22Rv1 (cell line): ENCODE data around the gene DOCK8.
A peak's percentile ranks its signal among the peaks of the same experiment; 100 is the strongest.

Experiments
- H3K27ac ChIP-seq: fragments of 450-650 bp; 2 replicates; pipeline ENCODE4 v1.5.1; 2017
- CTCF ChIP-seq: fragments of 450-650 bp; IDR thresholded peaks from 2 replicates; pipeline ENCODE4 v1.5.1; 2017; ENCODE audit warnings: mild to moderate bottlenecking
- ZFX ChIP-seq: fragments of 450-650 bp; IDR thresholded peaks from 2 replicates; pipeline ENCODE4 v1.6.1; 2017; ENCODE audit warnings: antibody characterized with exemption, borderline replicate concordance

The DOCK8 gene

GRCh38 chr9:277601-278295 is 63.1 kb downstream of the DOCK8 start:
- no peak for TF ChIP-seq CTCF
- TF ChIP-seq ZFX, result no peak
- no peak overlapping the region for H3K27ac ChIP-seq

- TF ChIP-seq CTCF, result no peak
- no peak for TF ChIP-seq ZFX
- H3K27ac ChIP-seq, result no peak overlapping the region
These were observed 64.0 kb downstream of the DOCK8 start for GRCh38 chr9:278651-279050.

GRCh38 chr9:279674-280073 is 65.0 kb downstream of the DOCK8 start:
- no peak for TF ChIP-seq ZFX
- TF ChIP-seq CTCF, result no peak
- no peak overlapping the region for H3K27ac ChIP-seq

GRCh38 chr9:281741-282645 is 67.3 kb downstream of the DOCK8 start:
- TF ChIP-seq CTCF (no peak), ZFX (no peak)
- H3K27ac ChIP-seq, result no peak overlapping the region

- H3K27ac ChIP-seq, result no peak overlapping the region; the same call in 1 of the 2 replicates
- TF ChIP-seq CTCF, result no peak
- no peak for TF ChIP-seq ZFX
These were observed 71.5 kb downstream of the DOCK8 start for GRCh38 chr9:286071-286740.

- H3K27ac ChIP-seq, result peak overlapping the region; percentile 56
- no peak for TF ChIP-seq ZFX
- TF ChIP-seq CTCF, result no peak
These were observed 74.5 kb downstream of the DOCK8 start for GRCh38 chr9:289121-289520.
